Ascending aorta (tissue), 2 donors: ENCODE measurements around the gene QKI. TPM values are rescaled to one million over a fixed set of nuclear protein-coding genes. Genes with fewer than 3 reads are reported as not detected.

ENCODE experiments used
- DNase-seq, 2 donors: peaks; one replicate each; pipeline ENCODE4 v3.0.0-alpha.2; 2019; ENCODE audit warnings: low spot score in 2 of 2
- H3K27ac ChIP-seq, 2 donors: fragments of 200-600 bp; sonication (generic); one replicate each; pipeline ENCODE4 v1.5.1; 2016 to 2017; ENCODE audit warnings: mild to moderate bottlenecking in 1 of 2
- H3K27me3 ChIP-seq: fragments of 200-600 bp; sonication (generic); one replicate; pipeline ENCODE4 v1.5.1; 2017
- H3K36me3 ChIP-seq, 2 donors: fragments of 200-600 bp; sonication (generic); one replicate each; pipeline ENCODE4 v1.5.1; 2016
- H3K4me1 ChIP-seq, 2 donors: fragments of 200-600 bp; sonication (generic); one replicate each; pipeline ENCODE4 v1.5.1; 2016 to 2017; ENCODE audit warnings: mild to moderate bottlenecking in 1 of 2
- H3K4me3 ChIP-seq, 2 donors: fragments of 200-600 bp; sonication (generic); one replicate each; pipeline ENCODE4 v1.5.1; 2016 to 2017; ENCODE audit warnings: mild to moderate bottlenecking in 1 of 2
- H3K9me3 ChIP-seq, 2 donors: fragments of 200-600 bp; sonication (generic); one replicate each; pipeline ENCODE4 v1.5.1; 2016
- CTCF ChIP-seq, 3 experiments: fragments of 200-600 bp in 2 of 3; fragments of 450-650 bp in 1 of 3; sonication (generic) in 2 of 3; IDR thresholded peaks; one replicate each; pipeline ENCODE4 v1.5.1; 2016 to 2019; ENCODE audit warnings: antibody characterized with exemption in 3 of 3, mild to moderate bottlenecking in 1 of 3, moderate library complexity in 1 of 3
- intact Hi-C: fragments of 100-400 bp; cut with DNase I; formaldehyde crosslinking; loops from one replicate; pipeline ENCODE4 v1.15.1; 2023
- total RNA-seq: library from RNA; depleted of rRNA; stranded (reverse); fragments of >200 nt; gene quantifications from one replicate; pipeline ENCODE4 v1.1.0, GENCODE V29; 2016

The QKI gene
- total RNA-seq, 1 donor from 2014 or later, result 91.0 TPM

GRCh38 chr6:163387317-163387716, 27.2 kb upstream of the QKI start:
- no peak for TF ChIP-seq CTCF (IDR thresholded peaks at IDR 0.05)
- no peak for DNase-seq
- Histone ChIP-seq H3K4me1 (no peaks in the 10 kb centered on the region), H3K27ac (no peak overlapping the region), H3K36me3 (no peaks in the 10 kb centered on the region), H3K9me3 (no peaks in the 10 kb centered on the region), H3K4me3 (no peak overlapping the region), H3K27me3 (no peaks in the 10 kb centered on the region)
- intact Hi-C loops, result no loop called here

DNA sequence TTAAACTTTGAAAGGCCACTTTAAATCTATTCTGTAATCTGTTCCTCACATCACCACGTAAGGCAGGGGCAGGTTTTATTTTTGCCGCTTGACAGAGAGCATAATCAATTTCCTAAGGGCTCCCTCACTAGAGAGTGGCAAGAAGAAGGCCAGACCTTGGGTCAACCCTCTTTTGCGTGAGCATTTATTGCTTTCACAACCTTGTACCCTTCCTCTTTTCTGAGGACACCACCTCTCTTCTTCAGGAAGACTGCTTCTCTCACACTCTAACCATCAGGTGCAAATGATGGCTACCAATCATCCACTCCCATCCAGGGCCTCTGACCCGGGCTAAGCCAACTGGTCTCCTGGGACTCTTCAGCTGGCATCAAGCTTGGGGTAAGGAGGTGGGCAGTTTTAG, 25.2 kb upstream of the QKI start:
- Histone ChIP-seq H3K27ac (no peak overlapping the region), H3K27me3 (no peaks in the 10 kb centered on the region), H3K9me3 (no peaks in the 10 kb centered on the region), H3K4me3 (no peak overlapping the region), H3K4me1 (no peaks in the 10 kb centered on the region), H3K36me3 (no peaks in the 10 kb centered on the region)
- no peak for TF ChIP-seq CTCF (IDR thresholded peaks at IDR 0.05)
- intact Hi-C loops, result no loop called here
- DNase-seq, result no peak

GRCh38 chr6:163390770-163391169, 23.7 kb upstream of the QKI start:
- Histone ChIP-seq H3K36me3 (no peaks in the 10 kb centered on the region), H3K9me3 (no peaks in the 10 kb centered on the region), H3K4me1 (no peaks in the 10 kb centered on the region), H3K4me3 (no peak overlapping the region), H3K27me3 (no peaks in the 10 kb centered on the region), H3K27ac (no peak overlapping the region)
- no peak for TF ChIP-seq CTCF (IDR thresholded peaks at IDR 0.05)
- DNase-seq, result no peak
- intact Hi-C loops, result no loop called here

DNA sequence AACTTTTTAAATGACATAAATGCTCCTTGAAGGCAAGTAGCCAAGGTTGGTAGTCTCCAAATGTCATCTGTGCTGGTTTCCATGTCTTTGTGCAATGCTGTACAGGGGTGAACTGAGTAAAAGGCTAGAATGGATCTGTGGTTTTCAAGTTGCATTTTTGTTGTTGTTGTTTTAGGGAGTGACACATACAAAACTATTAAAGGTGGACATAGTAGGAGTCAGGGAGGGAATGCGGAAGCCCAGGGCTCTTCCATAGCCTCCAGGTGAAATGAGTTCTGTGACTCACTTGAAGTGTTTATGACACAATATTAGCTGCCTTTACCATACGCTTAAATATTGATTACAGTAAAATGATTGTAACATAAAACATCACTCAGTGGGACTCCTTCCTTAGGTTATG, 22.5 kb upstream of the QKI start:
- Histone ChIP-seq H3K9me3 (no peaks in the 10 kb centered on the region), H3K4me3 (no peak overlapping the region), H3K27me3 (no peaks in the 10 kb centered on the region), H3K27ac (no peak overlapping the region), H3K36me3 (no peaks in the 10 kb centered on the region), H3K4me1 (no peaks in the 10 kb centered on the region)
- no peak for TF ChIP-seq CTCF (IDR thresholded peaks at IDR 0.05)
- intact Hi-C loops, result no loop called here
- DNase-seq, result no peak

- Histone ChIP-seq H3K27me3 (no peaks in the 10 kb centered on the region), H3K4me1 (no peaks in the 10 kb centered on the region), H3K36me3 (no peaks in the 10 kb centered on the region), H3K27ac (no peak overlapping the region), H3K9me3 (no peaks in the 10 kb centered on the region), H3K4me3 (no peak overlapping the region)
- TF ChIP-seq CTCF (IDR thresholded peaks at IDR 0.05), result no peak
- no peak for DNase-seq
- intact Hi-C loops, result no loop called here
Observed at GRCh38 chr6:163392533-163392932, 22.0 kb upstream of the QKI start.

DNA sequence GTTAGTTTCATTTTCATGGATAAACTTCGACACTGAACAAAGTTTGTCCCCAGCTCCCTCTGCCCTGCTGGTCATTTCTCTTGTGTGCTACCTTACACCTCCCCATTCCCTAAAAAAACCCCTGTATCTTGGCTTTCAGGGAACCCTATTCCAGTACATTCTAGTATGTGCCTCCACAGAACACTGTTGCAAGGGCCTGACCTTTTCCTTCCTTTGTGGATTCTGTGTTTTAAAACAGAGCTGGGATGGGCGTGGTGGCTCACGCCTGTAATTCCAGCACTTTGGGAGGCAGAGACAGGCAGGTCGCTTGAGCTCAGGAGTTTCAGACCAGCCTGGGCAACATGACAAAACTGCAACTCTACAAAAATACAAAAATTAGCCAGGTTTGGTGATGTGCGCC, 20.6 kb upstream of the QKI start:
- TF ChIP-seq CTCF (IDR thresholded peaks at IDR 0.05), result no peak
- H3K9me3 ChIP-seq, result no peaks in the 10 kb centered on the region
- DNase-seq, result no peak
- H3K27ac ChIP-seq, result no peak overlapping the region
- no peaks in the 10 kb centered on the region for H3K27me3 ChIP-seq
- H3K4me3 ChIP-seq, result no peak overlapping the region
- no peaks in the 10 kb centered on the region for H3K36me3 ChIP-seq
- intact Hi-C loops, result no loop called here
- no peaks in the 10 kb centered on the region for H3K4me1 ChIP-seq
